HUES6 (cell line): ENCODE data around the gene RAMP3.
"Not testable (repeated sequence)": the region's sequence is repeated elsewhere in the genome, so short reads cannot be mapped to it uniquely, and the experiment has no call there.

ENCODE experiments used
- H3K27ac ChIP-seq: 2 replicates; pipeline ENCODE4 v1.7.0; 2013; ENCODE audit warnings: low read depth, mild to moderate bottlenecking, low read length, inconsistent platforms
- H3K27me3 ChIP-seq: 2 replicates; pipeline ENCODE4 v1.6.1; 2013; ENCODE audit warnings: low read length; ENCODE audit not compliant: control insufficient read depth, insufficient read depth
- H3K36me3 ChIP-seq: 2 replicates; pipeline ENCODE4 v1.6.1; 2013; ENCODE audit warnings: low read length; ENCODE audit not compliant: control insufficient read depth, insufficient read depth
- H3K4me1 ChIP-seq: 2 replicates; pipeline ENCODE4 v1.6.1; 2013; ENCODE audit warnings: low read length; ENCODE audit not compliant: control insufficient read depth, insufficient read depth
- H3K4me3 ChIP-seq: 2 replicates; pipeline ENCODE4 v1.5.1; 2013; ENCODE audit warnings: low read depth, low read length
- H3K9ac ChIP-seq: one replicate; pipeline ENCODE4 v1.6.1; 2013; ENCODE audit warnings: mild to moderate bottlenecking, low read length
- H3K9me3 ChIP-seq: 2 replicates; pipeline ENCODE4 v1.6.1; 2013; ENCODE audit warnings: low read depth, low read length; ENCODE audit not compliant: control insufficient read depth, insufficient read depth

The RAMP3 gene

DNA sequence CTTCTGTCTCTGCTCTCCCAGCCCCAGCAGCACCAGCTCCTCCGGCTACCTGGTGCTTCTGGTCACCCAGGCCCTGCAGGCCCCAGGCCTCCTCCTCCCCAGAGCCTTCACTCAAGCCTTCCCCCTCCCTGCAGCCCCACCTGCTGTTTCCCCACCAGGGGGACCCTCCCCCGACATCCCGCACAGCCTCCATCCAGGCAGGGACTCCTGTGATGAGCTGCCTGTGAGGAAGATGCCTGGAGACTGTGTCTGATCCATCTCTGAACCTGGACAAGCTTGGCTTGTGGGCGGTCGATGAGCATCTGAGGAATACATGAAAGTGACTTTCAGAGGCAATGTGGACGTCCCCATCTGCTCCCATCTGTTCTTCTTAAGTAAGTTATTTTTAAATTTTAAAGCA is 45.0 kb downstream of the RAMP3 start:
- Histone ChIP-seq H3K27ac (no peak overlapping the region), H3K27me3 (peaks cover 4% of the 10 kb centered on the region; the same call in 1 of the 2 replicates), H3K9me3 (no peaks in the 10 kb centered on the region), H3K9ac (no peak overlapping the region), H3K4me3 (no peak overlapping the region), H3K36me3 (no peaks in the 10 kb centered on the region), H3K4me1 (no peaks in the 10 kb centered on the region)

- Histone ChIP-seq H3K27me3 (peaks cover 4% of the 10 kb centered on the region; the same call in 1 of the 2 replicates), H3K4me3 (no peak overlapping the region), H3K9ac (no peak overlapping the region), H3K36me3 (no peaks in the 10 kb centered on the region), H3K27ac (no peak overlapping the region), H3K9me3 (no peaks in the 10 kb centered on the region), H3K4me1 (no peaks in the 10 kb centered on the region)
Measured at GRCh38 chr7:45203036-45203435, 45.4 kb downstream of the RAMP3 start.

DNA sequence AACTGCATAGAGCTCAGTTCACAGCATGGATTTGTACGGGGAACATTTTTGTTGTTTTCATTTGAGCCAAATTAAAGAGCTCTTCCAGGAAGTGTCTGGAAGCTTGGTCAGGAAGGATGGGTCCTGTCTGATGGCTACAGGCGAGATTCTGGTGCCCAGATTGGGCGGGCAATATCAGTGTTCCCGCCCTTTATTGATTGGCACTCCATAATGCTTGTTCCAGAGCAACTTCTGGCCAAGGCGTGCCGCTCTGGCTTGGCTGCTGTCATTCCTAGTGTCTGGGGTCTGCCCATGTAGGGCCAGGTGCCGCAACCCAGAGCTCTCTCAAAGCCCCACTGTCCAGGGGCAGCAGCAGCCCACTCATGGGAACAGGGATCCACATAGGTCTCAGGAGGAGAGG is 45.9 kb downstream of the RAMP3 start:
- Histone ChIP-seq H3K27ac (no peak overlapping the region), H3K36me3 (no peaks in the 10 kb centered on the region), H3K9me3 (no peaks in the 10 kb centered on the region), H3K4me1 (no peaks in the 10 kb centered on the region), H3K27me3 (peaks cover 8% of the 10 kb centered on the region; the same call in 1 of the 2 replicates), H3K9ac (no peak overlapping the region), H3K4me3 (no peak overlapping the region)

DNA sequence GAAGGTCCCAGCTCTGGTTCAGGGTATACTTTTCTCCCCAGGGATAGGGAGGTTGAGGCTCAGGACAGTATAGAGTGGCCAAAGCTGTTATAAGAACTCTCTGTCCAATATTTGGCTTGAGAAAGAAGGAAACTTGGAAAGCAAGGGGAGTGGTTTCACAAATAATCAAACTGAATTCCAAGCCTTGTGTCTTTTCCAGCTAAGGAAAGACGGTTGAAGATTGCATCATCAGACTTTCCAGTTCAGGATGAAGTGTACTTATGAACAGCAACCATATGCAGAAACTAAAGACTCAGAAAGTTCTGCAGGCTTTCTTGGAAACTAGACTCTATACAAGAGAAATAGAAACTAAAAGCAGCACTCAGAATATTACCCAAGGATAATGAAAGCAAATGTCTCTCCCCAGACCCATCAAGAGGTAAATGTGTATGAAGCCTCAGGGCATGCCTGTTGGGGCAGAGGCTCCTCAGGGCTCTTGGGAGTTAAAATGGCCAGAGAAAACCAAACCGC is 46.4 kb downstream of the RAMP3 start:
- Histone ChIP-seq H3K9me3 (no peaks in the 10 kb centered on the region), H3K27ac (no peak overlapping the region), H3K9ac (no peak overlapping the region), H3K4me1 (no peaks in the 10 kb centered on the region), H3K36me3 (no peaks in the 10 kb centered on the region), H3K27me3 (peaks cover 9% of the 10 kb centered on the region; the same call in 1 of the 2 replicates), H3K4me3 (no peak overlapping the region)

DNA sequence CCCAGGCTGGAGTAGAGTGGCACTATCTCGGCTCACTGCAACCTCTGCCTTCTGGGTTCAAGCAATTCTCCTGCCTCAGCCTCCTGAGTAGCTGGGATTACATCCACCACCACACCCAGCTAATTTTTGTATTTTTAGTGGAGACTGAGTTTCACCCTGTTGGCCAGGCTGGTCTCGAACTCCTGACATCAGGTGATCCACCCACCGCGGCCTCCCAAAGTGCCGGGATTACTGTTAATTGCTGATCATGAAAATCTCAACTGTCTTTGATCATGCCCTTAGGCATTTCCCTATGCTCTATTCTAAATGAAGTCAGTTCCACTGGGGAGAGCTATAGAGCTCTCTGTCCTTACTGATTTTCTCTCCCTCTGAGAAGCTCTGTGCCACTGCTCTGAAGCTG is 48.7 kb downstream of the RAMP3 start:
- H3K4me3 ChIP-seq, H3K27me3 ChIP-seq, H3K27ac ChIP-seq, H3K9ac ChIP-seq, H3K36me3 ChIP-seq, H3K4me1 ChIP-seq, H3K9me3 ChIP-seq: not testable (repeated sequence)

- H3K9me3 ChIP-seq, H3K36me3 ChIP-seq, H3K9ac ChIP-seq, H3K27ac ChIP-seq, H3K4me3 ChIP-seq, H3K4me1 ChIP-seq: not testable (repeated sequence)
- H3K27me3 ChIP-seq = peaks cover 16% of the 10 kb centered on the region
Measured at GRCh38 chr7:45209909-45210308, 52.3 kb downstream of the RAMP3 start.

DNA sequence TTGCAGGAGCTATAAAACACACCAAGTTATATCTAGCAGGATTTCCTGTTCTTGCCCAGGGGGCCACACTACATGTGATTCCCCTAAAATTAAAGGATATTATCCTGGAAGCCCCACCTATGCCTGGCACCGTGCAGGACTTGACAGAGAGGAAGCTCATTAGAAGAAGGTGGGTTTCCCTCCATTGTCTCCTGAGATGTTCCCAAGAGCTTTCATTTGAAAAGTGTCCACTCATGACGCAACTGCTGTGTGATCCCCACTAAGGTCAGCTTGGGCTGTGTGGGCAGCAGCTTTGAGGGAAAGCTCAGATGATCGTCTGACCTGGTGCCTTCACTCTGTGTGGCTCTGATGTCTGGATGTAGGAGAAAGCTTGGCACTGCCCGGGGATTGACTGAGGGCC is 53.5 kb downstream of the RAMP3 start:
- Histone ChIP-seq H3K27ac (no peak overlapping the region), H3K27me3 (peaks cover 27% of the 10 kb centered on the region), H3K36me3 (no peaks in the 10 kb centered on the region), H3K4me3 (no peak overlapping the region), H3K9ac (no peak overlapping the region), H3K4me1 (no peaks in the 10 kb centered on the region), H3K9me3 (no peaks in the 10 kb centered on the region)

DNA sequence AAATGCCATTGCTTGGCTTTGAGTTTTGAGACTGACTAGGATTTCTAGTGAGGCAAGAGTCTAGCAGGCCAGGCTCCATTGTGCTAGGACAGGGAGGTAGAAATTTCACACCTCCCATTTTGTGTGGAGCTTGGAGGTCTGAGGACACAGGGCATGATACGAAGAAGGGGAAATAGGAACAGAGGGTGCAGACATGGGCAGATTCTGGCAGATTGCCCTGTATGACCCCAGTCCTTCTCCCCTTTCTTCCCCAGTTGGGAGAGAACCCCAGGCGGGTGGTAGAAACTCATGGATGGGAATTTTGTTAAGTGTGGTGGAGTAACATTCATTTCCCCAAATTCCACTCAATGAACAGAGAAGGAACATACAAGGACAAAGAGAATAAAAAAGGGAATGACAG is 54.4 kb downstream of the RAMP3 start:
- Histone ChIP-seq H3K9ac (no peak overlapping the region), H3K27ac (no peak overlapping the region), H3K4me1 (no peaks in the 10 kb centered on the region), H3K9me3 (no peaks in the 10 kb centered on the region), H3K4me3 (no peak overlapping the region), H3K36me3 (no peaks in the 10 kb centered on the region), H3K27me3 (peaks cover 29% of the 10 kb centered on the region)

- H3K9me3 ChIP-seq = no peaks in the 10 kb centered on the region
- H3K4me1 ChIP-seq = no peaks in the 10 kb centered on the region
- H3K36me3 ChIP-seq = no peaks in the 10 kb centered on the region
- H3K9ac ChIP-seq = no peak overlapping the region
- H3K27me3 ChIP-seq = peaks cover 29% of the 10 kb centered on the region
- H3K4me3 ChIP-seq = no peak overlapping the region
- no peak overlapping the region for H3K27ac ChIP-seq
Measured at GRCh38 chr7:45212606-45213005, 55.0 kb downstream of the RAMP3 start.

DNA sequence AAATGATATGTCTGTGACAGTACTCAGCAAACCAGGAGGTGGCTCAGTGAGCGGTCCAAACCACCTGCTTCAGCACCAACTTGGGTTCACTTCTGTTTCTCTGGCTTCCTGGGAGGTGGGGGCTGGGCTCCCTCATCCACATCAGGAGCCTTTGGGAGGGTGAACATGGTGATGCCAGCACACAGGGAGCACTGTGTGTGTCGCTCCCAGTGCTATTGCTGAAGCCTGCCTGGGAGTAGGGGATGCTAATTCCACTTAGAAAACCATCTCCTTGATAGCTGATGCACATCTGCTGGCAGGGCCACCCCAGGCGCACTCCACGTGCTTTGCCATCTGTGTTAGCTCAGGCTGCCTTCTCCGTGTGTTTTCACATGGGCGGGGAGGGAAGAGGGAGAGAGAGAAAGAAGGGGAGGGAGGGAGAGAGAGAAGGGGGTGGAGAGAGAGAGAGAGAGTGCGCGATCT is 58.0 kb downstream of the RAMP3 start:
- Histone ChIP-seq H3K4me1 (no peaks in the 10 kb centered on the region), H3K36me3 (no peaks in the 10 kb centered on the region), H3K4me3 (no peak overlapping the region), H3K27me3 (peaks cover 24% of the 10 kb centered on the region), H3K27ac (no peak overlapping the region), H3K9me3 (no peaks in the 10 kb centered on the region), H3K9ac (no peak overlapping the region)

GRCh38 chr7:45216181-45216580 is 58.6 kb downstream of the RAMP3 start:
- H3K27ac ChIP-seq = no peak overlapping the region
- no peaks in the 10 kb centered on the region for H3K4me1 ChIP-seq

More at GRCh38 chr7:45216181-45216580, 58.6 kb downstream of the RAMP3 start:
- no peaks in the 10 kb centered on the region for H3K9me3 ChIP-seq
- peaks cover 24% of the 10 kb centered on the region for H3K27me3 ChIP-seq
- H3K4me3 ChIP-seq = no peak overlapping the region
- H3K36me3 ChIP-seq = no peaks in the 10 kb centered on the region
- H3K9ac ChIP-seq = no peak overlapping the region
